GM18951 (cell line): ENCODE data around the gene PRKAR1A.
"Not testable (repeated sequence)": the region's sequence is repeated elsewhere in the genome, so short reads cannot be mapped to it uniquely, and the experiment has no call there.

Source experiments
- POLR2A ChIP-seq: IDR thresholded peaks from 4 replicates; pipeline ENCODE4 v1.6.1; 2011; ENCODE audit warnings: mild to moderate bottlenecking; ENCODE audit not compliant: insufficient read length, insufficient read depth; ENCODE audit errors: extremely low read depth
- in situ Hi-C: fragments of 300-500 bp; cut with MboI; formaldehyde crosslinking; loops from one replicate; pipeline ENCODE4 v1.12.0; 2022; ENCODE audit warnings: low sequenced_read_pairs, mixed read lengths, inconsistent platforms; ENCODE audit not compliant: unreplicated experiment

PRKAR1A gene

DNA sequence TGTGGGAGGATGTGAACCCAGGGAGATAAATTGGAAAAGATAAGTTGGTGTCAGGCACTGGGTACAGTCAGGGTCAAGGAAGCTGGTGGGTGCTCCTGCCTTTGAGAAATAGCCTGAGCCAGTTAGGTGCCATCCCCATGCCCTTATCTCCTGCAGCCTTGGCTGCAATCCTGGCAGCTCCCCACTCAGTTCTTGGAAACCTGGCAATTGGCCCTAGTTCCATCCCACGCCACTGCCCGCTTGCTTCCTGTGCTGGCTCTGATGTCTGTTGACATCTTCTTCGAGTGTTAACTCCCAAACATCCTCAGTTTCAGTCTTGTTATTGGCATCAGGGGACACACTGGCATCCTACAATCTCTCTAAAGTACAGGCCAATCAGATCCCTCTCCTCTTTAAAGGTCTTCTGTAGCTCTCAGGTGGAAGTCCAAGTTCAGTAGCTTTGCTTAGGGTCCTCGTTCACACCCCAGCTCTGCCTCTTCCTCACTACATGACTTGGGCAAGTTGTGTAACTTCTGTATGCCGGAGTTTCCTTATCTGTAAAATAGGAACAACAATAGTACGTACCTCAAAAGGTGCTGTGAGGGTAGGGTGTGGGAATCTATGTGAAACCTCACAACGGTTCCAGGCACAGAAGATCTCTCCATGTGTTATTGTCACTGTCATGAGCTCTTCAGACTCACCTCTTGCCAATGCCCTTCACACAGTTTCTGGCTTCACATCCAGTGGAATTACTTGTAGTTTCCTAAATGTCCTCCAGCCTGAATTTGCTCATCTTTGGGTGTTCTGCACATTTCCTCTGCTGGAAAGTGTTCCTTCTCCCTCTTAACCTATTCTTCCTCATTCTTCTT lies 13.5 kb upstream of the PRKAR1A start:
- in situ Hi-C loops = no loop called here

DNA sequence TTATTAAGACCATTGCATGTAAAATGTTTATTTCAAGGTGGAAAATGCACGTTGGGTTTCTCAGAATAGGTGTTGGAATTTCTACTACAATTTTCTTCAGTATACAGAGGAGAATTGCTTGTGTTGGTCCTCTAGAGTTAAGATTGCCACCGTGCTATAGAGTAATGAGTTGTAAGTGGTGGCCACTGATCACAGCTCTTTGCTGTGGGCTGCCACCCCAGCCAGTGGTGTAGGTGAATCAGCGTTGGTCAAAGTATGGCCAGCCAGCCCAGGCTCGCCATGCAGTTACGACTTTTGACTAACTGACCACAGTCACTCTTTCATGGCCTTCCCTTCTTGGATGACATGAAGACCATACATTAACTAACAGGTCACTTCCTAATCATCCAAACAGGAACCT lies 12.6 kb upstream of the PRKAR1A start:
- in situ Hi-C loops = no loop called here
- TF ChIP-seq POLR2A = no peak

More for the DNA sequence above, 13.5 kb upstream of the PRKAR1A start:
- TF ChIP-seq POLR2A = no peak

DNA sequence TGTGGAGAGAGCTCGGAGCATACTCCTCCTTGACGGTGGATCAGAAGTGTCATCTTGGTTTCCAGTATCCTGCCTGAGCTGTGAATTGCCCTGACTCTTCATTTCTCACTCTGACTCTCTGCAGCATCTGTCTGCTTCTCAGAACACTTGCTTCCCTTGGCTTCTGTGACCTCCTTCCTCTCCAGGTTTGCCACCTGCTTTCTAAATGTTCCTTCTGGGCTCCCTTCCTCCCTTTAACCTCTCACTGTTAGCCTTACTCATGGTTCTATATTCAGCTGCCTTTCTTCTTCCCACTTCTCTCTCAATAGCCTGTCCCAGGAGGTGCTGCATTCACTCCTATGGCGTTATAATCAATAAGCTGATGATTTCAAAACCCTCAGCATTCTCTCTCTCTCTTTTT lies 11.2 kb upstream of the PRKAR1A start:
- TF ChIP-seq POLR2A = no peak
- in situ Hi-C loops = no loop called here

DNA sequence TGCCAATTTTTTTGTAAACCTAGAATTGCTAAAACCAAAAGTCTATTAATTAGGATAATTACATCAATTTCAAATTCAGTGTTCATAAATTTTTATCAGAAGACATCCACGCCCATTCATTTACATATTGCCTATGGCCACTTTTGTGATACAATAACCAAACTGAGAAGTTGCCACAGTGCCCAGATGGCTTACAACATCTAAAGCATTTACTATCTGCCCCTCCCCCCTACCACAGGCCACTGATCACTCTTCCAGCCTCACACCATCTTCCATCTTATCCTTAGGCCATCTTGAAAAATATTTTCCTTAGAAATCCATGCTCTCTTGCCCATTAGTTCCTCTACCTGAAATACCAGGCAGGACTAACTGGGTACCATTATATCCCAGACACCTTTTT lies 6.3 kb upstream of the PRKAR1A start:
- in situ Hi-C loops = no loop called here

DNA sequence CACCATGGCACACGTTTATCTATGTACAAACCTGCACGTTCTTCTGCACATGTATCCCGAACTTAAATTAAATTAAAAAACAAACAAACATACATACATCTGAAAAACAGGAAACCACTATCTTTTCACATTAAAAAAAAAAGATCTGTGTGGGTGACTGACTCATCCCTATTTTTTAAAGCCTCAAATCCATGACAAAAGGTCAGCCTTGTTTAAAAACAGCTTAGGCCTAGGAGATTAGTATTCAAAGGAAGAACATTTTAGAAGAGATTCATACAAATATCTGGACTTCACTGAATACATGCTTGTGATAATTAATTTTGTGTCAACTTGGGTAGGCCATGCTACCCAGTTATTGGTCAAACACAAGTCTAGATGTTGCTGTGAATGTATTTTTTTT lies 4.7 kb upstream of the PRKAR1A start:
- TF ChIP-seq POLR2A = no peak
- in situ Hi-C loops = no loop called here

More for the DNA sequence above, 6.3 kb upstream of the PRKAR1A start:
- TF ChIP-seq POLR2A = no peak

DNA sequence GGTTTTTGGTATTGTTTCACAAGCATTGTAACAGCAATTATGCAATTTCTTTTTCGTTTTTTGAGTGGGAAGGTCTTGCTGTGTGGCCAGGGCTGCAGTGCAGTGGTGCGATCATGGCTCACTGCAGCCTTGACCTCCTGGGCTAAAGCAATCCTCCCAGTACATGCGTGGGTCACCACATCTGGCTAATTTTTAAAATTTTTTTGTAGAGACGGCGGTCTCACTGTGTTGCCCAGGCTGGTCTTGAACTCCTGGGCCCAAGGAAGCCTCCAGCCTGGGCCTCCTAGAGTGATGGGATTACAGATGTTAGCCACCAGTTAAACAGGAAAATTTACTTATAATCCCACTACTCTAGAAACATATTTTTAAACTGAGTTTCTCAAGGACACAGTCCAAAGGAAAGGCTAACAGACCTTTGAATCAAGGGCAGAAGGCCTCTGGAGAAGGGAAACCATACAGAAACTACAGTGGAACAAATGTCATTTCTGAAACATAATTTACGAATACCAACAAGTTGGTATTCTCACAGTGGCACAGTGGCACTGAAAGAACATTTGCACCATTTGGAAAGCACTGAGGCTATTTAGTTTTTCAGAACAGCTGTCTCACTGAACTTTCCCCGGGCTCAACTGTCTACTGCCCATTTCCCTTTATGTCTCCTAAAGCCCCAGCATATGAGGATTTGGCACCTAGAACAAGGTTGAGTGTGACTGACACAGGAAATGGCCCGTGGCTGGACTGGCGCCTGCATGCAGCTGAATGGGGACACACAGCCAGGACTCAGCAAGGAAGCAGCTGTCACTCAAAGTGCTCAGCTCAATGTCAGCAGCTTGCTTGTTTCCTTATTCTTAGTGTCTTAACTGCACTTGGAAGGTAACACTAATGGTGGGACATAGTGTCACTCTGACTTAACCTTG lies 2.8 kb upstream of the PRKAR1A start:
- no peak for TF ChIP-seq POLR2A
- in situ Hi-C loops = no loop called here

DNA sequence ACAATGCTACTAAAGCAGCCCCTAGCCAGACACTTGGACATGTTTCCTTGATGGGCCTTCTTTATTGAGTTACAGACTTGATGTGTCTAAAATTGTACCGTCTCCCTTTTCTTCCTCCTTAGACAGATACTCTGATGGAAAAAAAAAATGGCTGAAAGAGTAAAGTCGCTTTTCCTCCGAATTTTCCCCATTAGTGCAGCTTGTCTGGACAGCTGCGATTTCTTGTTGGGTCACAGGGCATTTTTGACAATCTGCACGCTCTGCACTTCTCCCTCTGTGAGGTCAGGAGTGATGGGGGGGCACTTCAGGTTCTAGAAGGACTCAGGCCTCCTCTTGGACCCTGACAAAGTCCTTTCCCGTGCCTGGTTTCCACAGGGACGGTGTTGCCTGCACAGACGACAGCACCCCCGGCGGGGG lies 968 bp upstream of the PRKAR1A start:
- no peak for TF ChIP-seq POLR2A
- in situ Hi-C loops = no loop called here

DNA sequence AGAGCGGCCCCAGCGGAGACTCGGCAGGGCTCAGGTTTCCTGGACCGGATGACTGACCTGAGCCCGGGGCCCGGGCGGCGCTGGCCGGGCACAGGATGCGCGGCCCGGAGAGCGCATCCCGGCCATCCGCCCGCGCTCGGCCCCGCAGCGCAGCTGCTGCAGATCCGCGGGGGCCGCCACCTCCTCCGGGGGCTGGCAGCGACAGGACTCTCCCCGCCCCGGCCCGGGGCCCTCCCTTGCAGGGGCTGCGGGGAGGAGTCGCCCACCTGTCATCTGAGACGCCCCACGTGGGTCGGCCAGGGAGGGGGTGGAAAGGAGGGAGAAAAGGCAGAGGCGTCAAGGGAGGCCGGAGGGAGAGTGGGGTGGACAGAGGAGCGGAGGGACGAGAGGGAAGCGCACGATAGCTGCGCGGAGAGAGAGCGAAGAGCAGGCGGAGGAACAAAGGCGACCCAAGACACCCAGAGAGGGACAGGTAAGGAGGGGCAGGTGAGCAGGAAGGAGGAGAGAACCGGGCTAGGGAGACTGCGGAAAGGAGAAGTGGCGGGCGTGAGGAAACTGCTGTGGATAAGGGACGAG lies 471 bp upstream of the PRKAR1A start:
- in situ Hi-C loops = no loop called here
- peak; percentile 50 for TF ChIP-seq POLR2A

DNA sequence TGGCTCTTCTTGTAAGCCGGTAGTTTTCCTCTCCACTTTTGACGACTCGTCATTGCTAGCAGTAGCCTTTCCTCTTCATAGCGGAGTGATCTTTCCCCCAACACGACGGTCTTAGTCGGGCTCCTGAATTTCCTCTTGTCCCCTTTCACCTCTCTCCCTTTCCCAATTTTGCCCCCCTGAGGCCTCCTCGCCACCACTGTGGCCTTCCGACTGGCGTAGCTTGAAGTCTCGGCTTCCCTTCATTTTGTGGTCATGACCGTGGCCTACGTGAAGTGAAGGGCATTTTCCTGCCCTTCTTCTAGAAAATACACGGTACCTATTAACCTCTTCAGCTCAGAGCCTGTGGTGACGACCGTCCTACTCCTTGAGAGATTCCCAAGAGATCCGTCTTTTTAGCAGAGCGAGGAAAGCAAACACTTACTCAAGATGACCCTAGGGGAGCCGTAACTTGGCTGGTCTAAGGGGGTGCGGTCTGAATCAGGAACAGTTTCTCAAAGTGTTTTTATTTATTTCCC lies 787 bp downstream of the PRKAR1A start:
- in situ Hi-C loops = no loop called here
- no peak for TF ChIP-seq POLR2A

DNA sequence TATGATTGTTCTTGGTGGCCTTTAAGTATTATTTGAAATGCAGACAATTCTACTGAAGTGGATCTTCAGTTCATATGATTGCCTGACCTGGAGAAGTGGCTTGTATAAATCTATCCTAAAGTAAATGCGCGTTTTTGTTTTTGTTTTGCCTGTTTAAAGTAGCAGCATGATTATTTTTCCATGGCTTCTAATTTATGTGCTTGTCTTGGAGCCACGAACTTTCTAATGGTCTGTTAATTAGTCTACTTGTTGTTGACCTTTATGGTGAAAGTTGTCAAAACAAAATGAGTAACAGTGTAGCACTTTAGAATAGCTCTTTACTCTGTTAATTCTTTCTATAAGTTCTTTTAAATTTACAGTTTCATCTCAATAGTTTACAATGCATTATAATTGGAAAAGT lies 1.7 kb downstream of the PRKAR1A start:
- in situ Hi-C loops = no loop called here
- no peak for TF ChIP-seq POLR2A

DNA sequence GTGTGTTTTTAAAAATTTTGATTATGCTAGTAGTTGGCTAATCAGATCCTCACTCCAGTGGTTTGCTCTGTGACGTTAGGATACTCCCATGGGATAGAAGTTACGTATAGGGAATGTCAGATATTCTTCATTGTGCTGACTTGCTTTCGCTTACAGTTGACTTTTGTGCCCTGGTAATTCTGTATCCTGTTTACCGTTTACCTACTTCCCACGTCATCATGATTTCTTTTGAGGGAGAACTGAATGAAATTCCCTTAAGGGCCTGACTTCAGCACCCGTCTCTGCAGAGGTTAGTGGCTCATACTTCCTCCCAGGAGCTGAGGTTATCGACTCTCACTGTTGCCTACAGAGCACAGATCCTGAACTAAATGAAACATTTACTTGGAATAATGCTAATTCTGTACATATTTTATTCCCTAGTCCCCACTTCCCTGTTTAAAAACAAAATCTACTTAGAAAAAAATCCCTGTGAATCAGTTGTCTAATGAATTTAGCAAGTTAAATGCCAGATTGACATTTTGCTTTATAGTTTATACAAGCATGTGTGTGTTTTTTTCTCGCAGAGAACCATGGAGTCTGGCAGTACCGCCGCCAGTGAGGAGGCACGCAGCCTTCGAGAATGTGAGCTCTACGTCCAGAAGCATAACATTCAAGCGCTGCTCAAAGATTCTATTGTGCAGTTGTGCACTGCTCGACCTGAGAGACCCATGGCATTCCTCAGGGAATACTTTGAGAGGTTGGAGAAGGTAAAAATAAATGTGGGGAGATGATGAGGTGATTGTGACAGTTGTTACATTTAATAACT lies 2.8 kb downstream of the PRKAR1A start:
- TF ChIP-seq POLR2A = no peak
- in situ Hi-C loops = no loop called here

DNA sequence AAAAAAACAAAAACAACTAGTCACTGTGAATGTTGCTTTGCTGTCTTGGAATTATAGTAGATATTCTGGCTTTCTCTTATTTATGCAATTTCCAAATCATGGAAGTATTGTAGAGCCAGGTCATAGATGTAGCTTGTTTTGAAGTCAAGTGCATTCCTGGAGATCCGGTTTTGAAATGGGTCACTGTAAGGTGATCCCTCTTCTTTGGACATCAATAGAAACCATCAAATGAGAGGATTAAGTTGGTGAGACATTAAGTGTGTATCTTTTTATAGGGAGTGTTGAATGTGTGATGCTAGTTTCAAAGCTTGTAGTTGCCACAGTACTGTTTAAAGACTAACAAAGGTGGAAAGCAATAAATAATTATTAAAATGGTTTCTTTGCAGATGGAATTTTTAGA lies 4.5 kb downstream of the PRKAR1A start:
- in situ Hi-C loops = no loop called here
- TF ChIP-seq POLR2A = no peak

DNA sequence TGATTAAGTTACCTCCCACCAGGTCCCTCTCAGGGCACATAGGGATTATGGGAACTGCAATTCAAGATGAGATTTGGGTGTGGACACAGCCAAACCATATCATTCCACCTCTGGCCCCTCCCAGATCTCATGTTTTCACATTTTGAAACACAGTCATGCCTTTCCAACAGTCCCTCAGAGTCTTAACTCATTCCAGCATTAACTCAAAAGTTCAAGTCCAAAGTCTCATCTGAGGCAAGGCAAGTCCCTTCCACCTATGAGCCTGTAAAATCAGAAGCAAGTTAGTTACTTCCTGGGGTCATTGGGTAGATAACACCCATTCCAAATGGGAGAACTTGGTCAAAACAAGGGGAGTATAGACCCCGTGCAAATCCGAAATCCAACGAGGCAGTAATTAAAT lies 5.4 kb downstream of the PRKAR1A start:
- in situ Hi-C loops = not testable (repeated sequence)
